GDM1 (cell line): Measurements from ENCODE around the gene SUFU.
A peak's percentile ranks its signal among the peaks of the same experiment; 100 is the strongest.

Source experiments
- DNase-seq: peaks from one replicate; lab custom pipeline; 2025; lab: John Stamatoyannopoulos, UW

SUFU gene

DNA sequence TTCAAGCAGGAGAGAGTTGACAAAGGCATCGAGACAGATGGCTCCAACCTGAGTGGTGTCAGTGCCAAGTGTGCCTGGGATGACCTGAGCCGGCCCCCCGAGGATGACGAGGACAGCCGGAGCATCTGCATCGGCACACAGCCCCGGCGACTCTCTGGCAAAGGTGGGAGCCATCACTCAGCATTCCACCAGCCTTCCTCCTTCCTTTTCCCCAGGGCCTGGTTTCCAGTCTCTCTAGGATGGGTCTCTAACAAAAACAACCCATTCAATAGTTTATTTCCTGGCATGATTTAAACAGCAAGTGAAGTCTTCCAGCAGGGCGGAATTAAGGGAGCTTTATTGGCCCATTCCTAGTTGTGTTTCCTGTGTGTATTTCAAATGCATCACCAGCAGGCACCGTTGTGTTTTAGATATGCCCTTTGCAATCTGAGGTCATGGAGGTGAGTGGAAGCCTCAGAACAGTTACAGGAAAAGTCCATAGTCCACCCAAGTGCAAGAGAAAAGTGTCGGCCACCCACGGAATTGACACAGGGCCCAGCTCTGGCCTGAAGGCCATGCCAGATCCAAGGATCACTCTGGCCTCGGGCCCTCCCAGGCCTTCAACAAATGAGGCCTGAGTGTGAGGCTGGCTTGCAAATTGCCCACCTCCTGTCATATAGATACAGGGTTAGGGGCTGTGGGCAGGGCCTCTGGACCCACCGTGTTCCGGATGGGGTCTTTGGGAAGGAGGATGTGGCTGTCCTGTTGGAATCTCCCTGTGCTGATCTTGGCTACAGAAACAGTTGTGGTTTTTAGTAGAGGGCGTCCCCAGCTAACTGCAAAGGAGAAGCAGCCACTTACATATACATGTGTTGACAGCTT lies 93.6 kb downstream of the SUFU start:
- DNase-seq: peak; percentile 34

DNA sequence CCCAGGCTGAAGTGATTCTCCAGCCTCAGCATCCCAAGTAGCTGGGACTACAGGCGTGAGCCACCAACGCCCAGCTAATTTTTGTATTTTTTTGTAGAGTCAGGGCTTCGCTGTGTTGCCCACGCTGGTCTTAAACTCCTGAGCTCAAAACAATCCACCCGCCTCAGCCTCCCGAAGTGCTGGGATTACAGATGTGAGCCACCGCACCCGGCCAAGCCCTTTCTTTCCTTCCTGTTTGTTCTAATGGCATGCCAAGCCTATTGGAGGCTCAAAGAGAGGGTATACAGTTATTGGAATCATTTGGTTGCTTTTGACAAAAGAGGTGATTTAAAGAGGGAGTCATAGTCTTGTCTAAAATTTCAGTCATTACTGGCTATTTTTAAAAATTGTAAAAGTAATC lies 94.5 kb downstream of the SUFU start:
- no peak for DNase-seq

DNA sequence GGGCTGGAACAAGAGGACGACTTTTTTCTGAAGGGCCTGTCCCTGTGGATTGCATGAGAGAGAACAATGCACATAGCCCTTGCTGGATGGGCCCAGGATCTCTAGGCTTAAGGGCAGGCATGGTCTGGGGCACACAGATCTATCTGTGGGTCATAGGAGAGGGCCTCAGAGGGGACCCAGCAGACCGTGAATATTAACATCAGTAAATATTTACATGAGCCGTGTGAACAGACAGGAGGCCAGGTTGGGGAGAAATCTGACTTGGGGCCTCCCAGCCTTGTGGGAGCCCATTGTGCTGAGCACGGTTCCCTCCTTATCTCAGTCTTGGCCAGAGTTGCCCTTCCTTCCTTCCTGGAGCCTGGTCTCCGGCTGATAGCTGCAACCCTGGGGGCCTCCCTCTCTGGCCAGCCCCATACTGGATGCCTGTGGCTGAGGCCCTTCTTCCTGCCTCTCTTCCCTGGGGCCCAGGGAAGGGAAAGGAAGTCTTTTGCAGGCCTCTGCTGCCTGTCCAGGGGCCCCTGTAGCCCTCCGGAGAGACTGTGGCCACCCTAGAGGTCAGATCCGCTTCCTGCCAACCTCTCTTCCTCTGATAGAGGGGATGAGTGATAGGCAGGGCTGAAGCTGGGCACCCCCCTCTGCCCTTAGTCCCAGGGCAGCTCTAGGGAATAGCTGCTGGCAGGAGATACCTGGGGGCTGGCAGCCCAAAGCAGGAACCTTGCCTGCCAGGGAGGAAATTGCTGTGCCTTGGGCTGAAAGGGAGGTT lies 96.0 kb downstream of the SUFU start:
- DNase-seq: peak; percentile 96

DNA sequence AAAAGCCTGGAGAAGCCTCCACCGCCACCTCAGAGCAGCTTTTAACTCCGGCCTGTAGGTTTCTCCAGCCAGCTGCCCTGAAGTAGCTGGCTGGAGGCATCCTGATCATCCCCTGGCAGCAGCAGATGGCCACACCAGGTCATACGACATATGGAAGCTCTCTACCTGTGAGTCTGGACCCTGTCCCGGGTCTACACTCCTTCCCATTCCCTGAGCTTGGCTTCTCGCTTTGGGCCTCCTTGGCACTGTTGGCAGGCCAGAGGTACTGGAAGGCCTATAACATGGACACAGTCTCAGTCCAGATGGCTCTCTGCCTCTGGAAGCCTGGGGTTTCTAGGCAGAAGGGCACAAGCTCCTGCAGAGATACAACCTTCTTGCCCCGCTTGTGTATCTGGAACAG lies 97.0 kb downstream of the SUFU start:
- no peak for DNase-seq

DNA sequence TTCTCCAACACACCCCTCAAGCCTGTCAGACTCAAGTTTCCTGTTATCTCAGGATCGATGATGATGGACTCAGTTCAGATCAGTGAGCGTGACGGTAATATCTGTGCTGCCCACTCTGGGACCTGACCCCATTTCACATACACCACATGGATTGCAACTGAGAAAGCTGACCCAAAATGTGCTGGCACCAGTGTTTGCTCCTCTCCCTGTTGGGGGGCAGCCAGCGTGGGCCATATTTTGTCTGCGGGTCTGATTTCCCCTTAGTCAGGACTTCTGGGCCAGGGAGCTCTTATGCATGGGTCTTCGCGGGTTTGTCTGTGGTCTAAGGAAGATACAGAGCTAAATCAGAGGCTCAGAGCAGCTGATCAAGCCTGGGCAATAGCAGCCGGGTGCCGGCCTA lies 97.9 kb downstream of the SUFU start:
- DNase-seq: no peak

DNA sequence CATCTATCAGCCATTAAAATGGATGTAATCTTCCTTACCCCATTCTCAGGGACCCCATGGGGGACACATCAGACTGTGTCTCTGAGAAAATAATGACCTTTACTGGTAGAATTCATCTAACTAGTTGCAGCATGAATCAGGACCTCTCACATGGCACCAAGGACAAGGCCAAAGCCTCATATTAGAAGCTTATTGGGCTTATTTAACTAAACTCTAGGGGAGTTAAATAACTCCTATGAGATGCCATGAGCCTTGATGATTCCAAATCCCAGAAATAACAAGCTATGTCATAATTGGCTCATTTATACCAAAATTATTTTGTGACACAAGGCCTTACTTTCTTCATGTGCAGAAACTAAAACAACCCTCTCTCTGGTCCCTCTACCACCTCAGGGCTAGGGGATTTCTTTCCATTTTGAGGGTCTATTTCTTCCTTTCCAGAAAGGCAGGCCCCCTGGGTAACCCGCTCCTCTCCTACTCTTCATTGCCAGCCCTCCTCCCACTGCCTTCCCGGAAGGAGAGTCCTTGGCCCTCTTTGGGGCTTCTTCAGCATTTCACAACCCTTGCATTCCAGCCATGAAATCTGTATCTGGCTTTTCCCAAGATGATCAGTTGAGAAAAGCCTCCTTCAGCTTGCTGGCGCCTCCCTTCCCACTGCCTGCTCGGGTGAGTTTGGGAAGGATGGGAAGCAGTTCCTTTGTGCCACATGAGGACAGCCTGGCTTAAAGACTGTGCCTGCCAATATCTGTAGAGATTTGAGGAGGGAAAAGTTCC lies 98.7 kb downstream of the SUFU start:
- no peak for DNase-seq

DNA sequence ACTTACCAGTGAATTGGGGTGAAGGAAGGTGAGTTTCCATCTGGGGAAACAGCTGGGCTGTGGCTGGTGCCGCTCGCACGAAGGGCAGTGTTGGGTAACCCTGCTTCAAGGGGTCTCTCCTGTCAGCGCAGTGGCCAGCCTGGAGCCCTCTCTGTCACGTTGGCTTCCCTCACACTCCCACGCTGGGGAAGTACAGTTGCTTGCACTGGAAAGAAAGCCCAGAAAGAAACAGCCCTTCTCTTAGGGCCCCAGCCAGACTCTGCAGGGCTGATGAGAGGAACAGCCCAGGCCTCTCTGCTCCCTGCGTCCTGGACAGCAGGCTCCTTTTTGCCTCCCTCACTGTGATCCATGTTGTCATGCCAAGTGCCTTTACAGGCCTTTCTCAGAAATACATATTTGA lies 100.2 kb downstream of the SUFU start:
- no peak for DNase-seq

DNA sequence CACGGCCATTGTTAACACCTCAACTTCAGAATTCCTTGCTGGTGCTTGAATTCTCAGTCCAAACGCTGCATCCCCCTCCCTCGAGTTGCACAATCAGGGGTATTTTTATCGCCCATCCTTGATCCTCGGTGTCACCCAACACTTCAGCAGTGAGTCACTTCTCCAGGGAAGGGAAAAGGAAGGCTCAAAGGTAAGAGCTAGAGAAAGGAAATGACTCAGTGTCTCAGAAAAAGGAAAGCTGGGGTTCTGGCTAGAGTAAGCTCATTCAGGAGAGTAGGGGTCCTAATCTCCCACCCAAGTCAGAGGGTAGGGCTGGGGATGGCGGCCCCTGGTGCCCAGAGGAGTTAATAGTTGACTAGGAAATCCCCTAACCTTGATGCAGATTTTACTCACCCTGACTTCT lies 100.7 kb downstream of the SUFU start:
- DNase-seq: no peak

DNA sequence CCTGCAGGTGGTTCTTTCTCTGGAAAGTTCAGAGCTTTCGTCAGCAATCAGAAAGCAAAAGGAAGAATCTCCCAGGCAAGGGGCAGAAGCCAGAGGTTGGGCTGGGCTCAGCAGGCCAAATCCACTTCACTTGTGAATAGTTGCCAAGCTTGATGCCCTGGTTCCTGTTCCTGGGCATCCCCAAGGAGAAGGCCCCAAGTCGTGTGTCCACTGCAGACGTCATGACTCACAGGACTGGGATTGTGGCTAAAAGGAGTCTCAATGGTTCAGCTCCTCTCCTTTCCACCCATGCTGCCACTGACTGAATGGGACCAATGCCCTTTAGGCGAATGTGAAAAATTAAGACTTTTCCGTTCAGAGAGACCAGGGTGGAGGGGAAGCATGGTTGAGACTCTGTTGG lies 101.9 kb downstream of the SUFU start:
- DNase-seq: no peak

DNA sequence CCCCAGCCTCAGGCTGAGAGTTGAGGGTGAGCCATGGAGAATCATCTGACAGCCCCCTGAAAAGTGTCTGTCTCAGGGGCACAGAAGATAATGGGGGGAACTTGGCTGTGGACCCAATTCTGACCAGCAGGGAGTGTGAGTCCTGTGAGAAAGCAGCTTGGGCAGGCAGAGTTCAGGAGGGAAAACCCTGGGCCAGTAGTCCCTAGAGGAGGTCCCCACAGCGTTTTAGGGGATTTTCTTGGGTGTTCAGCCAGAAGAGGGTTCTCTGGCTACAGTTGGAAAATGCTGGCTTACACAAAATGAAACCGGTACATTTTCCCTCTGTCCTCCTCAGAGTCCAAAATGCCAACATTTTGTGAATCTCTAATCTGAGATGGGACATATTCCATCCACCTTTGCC lies 104.7 kb downstream of the SUFU start:
- DNase-seq: no peak

DNA sequence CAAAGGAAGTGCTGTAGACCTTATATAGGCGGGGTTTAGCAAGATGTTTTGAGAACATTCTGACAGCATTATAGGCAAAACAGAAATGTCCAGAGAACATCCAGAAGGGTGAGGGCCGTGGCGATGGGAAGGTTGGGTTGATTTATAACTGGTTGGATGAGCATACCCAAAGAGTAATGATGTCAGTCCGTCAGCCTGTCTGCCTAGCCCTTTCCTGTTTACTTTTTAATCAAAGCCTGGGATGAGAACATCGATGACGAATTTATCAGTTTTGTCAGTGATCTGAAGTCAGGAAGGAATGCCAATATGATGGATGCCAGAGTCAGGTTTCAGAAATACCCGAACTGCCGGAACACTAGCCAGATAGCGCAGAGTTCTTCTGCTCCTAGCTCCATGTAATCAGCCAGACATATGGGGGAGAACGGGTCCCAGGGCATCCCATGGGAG lies 106.7 kb downstream of the SUFU start:
- DNase-seq: no peak

DNA sequence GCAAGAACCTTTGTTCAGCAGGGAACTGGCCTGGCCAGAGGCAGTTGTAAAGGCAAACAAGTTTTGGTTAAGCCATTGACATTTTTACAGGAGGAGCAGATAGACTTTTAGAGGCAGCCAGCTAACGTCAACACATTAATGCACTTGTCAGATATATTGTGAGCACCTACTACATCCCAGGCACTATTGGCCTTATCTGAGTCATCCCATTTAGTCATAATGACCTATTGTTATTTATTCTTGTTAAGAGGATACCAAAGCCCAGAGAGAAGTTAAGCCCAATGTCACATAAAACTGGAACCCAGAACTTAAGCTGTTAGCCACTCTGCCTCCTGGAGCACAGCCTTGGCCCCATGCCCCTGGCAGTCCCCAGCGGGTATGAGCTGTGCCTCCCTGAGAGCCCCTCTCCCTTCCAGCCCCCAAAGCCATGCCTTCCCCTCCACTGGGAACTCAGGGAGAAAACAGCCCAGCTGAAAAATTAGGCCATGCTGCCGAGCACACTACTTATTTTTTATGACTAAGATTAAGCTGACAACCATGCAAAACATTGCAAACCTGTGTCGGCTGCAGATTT lies 107.8 kb downstream of the SUFU start:
- DNase-seq: no peak

DNA sequence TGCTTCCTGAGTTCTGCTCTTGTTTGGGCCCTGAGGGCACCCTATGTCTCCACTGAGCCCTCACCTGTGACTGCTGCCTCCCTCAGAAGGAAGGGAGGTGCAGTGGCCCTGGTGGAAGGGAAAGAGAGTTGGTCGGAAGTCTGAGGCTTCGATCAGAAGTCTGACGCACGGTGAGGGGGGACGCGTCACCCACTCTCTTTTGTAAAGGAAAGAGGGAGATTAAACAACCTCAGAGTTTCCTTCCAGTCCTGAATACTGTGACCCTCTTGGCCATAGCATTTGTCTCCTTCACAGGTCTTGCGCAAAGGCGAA lies 109.1 kb downstream of the SUFU start:
- peak; percentile 71 for DNase-seq

DNA sequence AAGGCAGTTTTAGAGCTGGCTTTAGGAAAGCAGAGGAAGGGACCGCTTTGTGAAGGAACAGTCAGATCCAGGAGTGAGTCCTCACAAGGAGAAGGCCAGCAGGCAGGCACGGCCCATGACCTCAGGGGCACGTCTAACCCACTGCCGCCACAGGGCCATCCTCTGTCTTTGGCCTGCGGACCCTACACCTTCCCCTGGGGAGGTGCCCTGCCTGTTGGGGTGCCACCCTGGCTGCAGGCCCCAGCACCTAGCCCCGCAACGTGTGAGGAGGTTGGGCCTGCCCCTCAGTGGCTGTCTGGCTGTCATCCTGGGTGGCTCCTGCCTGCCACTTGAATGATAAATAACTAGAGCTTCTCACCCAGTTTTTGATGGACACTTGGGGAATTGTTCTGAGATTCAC lies 109.5 kb downstream of the SUFU start:
- DNase-seq: no peak

DNA sequence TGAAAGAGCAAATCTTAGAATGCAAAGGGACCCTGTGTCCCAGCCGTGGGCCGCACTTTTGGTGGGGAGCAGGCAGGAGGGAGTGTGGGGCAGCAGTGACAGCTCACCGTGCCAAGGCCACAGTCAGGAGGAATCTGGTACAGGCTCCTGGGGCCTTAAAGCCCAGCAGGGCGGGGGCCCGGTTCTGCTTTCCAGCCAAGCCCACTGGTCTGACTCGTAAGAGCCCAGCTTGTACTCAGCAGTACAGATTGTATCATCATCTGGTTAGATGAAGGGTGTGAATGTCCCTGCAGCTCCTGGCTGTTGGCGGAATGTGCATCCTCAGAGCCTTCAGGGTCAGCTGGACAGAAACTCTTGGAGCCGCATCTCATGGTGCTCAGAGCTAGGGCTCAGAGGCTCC lies 110.0 kb downstream of the SUFU start:
- no peak for DNase-seq

DNA sequence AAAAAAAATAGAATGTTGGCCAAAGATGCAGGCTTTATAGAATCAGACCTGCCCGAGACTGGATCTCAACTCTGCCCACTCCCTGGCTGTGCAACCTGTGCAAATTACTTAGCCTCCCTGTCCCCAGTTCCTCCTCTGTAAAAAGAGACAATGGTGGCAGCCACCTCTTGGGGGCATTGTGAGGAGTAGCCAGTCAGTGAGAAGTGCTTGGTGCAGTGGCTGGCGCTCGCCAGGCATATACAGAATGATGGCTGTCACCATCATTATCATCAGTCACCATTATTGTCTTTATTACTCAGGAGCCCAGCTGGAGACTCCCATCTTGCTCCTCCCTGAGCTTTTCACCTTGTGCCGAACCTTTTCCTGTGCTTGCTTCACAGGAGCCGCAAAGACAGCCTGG lies 111.1 kb downstream of the SUFU start:
- no peak for DNase-seq

DNA sequence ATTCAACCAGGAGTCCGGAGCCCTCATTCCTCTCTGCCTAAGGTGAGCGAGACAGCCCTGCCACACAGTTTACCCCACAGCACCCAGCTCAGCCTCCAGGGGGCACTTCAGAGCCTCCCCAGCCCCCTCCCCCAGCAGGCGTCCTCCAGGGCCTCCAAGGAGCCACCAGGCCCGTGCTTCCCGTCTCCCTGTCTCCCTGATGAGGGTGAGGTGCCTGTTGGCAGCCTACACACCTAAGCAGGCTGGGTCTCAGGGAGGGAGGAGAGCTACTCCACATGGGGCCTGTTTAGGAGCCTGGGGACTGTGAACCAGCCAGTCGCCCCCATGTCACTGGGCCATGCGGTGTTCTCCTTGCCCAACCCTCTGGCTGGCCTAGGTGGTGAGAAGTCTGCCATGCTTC lies 111.6 kb downstream of the SUFU start:
- DNase-seq: no peak

DNA sequence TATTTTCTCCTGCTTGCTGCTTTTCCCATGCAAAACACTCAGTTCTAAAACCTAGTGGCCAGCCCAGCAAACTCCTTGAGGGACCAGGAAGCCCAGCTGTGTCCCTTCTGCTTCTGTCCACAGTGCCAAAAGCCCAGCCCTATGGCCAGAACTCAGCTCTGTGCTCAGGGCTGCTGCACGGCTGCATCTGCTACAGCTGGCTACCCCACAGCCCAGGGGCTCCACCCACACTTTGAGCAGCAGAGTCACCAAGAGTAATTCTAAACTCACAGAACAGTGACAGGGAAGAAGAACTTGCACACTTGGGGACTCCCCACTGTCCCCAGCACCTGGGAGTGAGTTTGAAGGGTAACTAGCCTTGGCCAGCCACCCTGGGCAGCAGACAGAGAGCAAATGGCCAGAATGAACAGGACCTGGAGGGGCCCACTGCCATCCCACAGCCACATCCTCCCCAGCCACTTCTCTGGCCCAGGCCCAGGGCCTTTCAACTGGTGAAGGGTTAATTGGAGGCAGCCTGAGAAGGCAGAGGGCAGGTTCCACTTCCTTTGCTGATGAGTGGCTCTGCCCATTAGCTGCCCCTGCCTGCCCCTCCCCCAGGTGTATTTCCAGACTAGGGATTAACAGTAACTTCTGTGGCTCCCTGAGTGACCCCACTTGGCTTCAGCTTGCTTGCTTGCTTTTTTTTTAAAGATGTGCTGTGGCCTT lies 112.4 kb downstream of the SUFU start:
- DNase-seq: no peak

DNA sequence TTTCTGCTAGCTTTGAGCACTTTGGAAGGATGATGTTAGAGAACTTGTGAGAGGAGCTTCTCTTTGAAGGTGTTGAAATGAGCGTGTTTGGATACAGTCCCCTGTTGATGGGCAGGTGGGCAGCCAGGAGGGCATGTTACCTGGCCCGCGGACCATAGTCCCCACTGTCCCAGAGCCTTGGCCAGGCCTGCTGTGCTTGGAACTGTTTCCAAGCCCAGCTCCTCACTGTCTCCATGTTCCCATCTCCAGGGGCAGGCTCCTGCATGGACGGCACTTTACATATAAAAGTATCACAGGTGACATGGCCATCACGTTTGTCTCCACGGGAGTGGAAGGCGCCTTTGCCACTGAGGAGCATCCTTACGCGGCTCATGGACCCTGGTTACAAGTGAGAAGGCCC lies 113.3 kb downstream of the SUFU start:
- DNase-seq: no peak

DNA sequence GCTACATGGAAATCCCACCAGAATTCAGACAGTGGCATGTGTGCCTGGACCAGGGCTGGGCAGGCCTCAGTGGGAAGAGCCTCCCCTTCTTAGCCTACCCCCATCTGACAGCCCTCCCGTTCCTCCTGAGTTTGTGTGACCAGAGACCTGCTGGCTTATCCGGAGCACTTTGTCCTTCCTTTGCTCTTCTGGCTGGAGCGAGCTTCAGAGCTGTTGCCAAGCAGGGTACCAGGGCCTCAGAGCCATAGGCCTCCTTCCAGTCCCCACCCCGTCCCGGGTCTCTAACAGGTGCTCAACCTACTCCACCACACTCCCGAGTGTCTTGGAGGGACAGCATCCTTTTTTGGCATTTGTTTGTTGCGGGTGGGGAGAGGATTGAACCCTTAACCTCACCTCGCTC lies 114.0 kb downstream of the SUFU start:
- DNase-seq: no peak

DNA sequence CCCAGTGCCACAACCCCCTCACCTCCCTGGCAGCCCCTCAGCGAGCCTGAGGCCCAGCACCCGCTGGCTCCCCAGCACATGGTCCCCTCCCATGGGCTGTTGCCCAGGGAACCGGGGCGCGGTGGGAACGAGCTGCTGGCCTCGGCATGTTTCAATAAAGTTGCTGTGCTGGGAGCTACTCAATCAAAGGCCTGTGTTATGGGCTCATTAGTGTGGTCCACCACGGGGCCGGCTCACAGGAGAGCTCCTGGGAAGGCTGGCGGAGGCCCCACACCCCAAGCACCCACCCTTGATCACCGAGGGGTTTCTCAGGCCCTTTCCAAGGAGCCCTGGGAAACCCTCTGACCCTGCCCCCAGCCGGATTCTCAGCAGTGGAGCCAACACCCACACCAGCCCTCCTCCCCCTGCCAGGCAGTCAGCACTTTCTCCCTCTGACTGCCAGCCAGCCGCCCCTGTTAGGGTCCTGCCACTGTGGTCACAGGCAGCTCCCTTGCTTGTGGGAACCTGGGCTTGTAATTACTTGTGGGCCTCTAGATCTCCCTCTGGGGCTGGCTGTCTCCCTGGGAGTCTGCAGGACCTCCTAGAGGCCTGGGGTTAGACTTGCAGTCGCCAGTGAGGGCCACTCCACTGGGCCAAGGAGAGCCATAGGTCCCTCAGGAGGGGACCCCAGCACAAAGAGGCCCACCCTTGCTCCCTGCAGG lies 115.7 kb downstream of the SUFU start:
- no peak for DNase-seq
